ENCODE results near the gene DYNLT1.
"Not testable (repeated sequence)": the region's sequence is repeated elsewhere in the genome, so short reads cannot be mapped to it uniquely, and the experiment has no call there.

The DYNLT1 gene

GRCh38 chr6:158644231-158645063, at the start of gene DYNLT1:
Gene DYNLT1, minus strand, starts transcription at chr6:158644743. Its CDS starts 35 bp downstream, at chr6:158644708.
- peak; percentile 79 for DNase-seq

- DNase-seq = no peak
These were observed 44.3 kb upstream of the DYNLT1 start for GRCh38 chr6:158688860-158689259.

- DNase-seq = no peak
These were observed 43.0 kb upstream of the DYNLT1 start for GRCh38 chr6:158687506-158687905.

GRCh38 chr6:158686791-158687381, 42.3 kb upstream of the DYNLT1 start:
- DNase-seq = peak; percentile 14

GRCh38 chr6:158686311-158686710, 41.8 kb upstream of the DYNLT1 start:
- DNase-seq = no peak

- DNase-seq = no peak
These were observed 40.3 kb upstream of the DYNLT1 start for GRCh38 chr6:158684745-158685324.

GRCh38 chr6:158684311-158684710, 39.8 kb upstream of the DYNLT1 start:
- DNase-seq = no peak

- DNase-seq = no peak
These were observed 35.9 kb upstream of the DYNLT1 start for GRCh38 chr6:158680481-158680880.

- no peak for DNase-seq
These were observed 35.5 kb upstream of the DYNLT1 start for GRCh38 chr6:158680015-158680414.

- no peak for DNase-seq
These were observed 33.5 kb upstream of the DYNLT1 start for GRCh38 chr6:158677906-158678578.

GRCh38 chr6:158677094-158677493, 32.6 kb upstream of the DYNLT1 start:
- not testable (repeated sequence) for DNase-seq

GRCh38 chr6:158674342-158675131, 30.0 kb upstream of the DYNLT1 start:
- DNase-seq = no peak

GRCh38 chr6:158672726-158673125, 28.2 kb upstream of the DYNLT1 start:
- DNase-seq = no peak

- DNase-seq = not testable (repeated sequence)
These were observed 27.6 kb upstream of the DYNLT1 start for GRCh38 chr6:158672119-158672518.

- DNase-seq = no peak
These were observed 24.8 kb upstream of the DYNLT1 start for GRCh38 chr6:158669145-158670035.

- DNase-seq = no peak
These were observed 24.2 kb upstream of the DYNLT1 start for GRCh38 chr6:158668707-158669103.

GRCh38 chr6:158667360-158667981, 22.9 kb upstream of the DYNLT1 start:
- DNase-seq = no peak

GRCh38 chr6:158666628-158667359, 22.3 kb upstream of the DYNLT1 start:
- no peak for DNase-seq

- DNase-seq = no peak
These were observed 20.8 kb upstream of the DYNLT1 start for GRCh38 chr6:158665332-158665731.

GRCh38 chr6:158663625-158664165, 19.2 kb upstream of the DYNLT1 start:
- no peak for DNase-seq
